ENCODE data around the gene APOA4. TPM values are rescaled to one million over a fixed set of nuclear protein-coding genes. Genes with fewer than 3 reads are reported as not detected.

APOA4 gene
- total and polyA plus RNA-seq, 2 of the 13 experiments (the other 11 are each of a cell fraction or from before 2014, with no cell fraction given), result 3.8 to 7.2 TPM

- no peak for TF ChIP-seq STAT6 (CRISPR knock-in tag; IDR thresholded peaks at IDR 0.05; ENCODE audit: borderline replicate concordance)
- TF ChIP-seq ZNF570 (CRISPR knock-in tag; IDR thresholded peaks at IDR 0.05; ENCODE audit: borderline replicate concordance), result 0 out of 2 replicates have a peak, but pooled peaks have one; percentile 50
- TF ChIP-seq ZMYM2 (CRISPR knock-in tag; IDR thresholded peaks at IDR 0.05), result no peak
- no peak for TF ChIP-seq E2F2 (CRISPR knock-in tag; IDR thresholded peaks at IDR 0.05; ENCODE audit: borderline replicate concordance)
- TF ChIP-seq FOXP1 (IDR thresholded peaks at IDR 0.05), result no peak
- peak; percentile 45; the same call in 1 of the 2 replicates for TF ChIP-seq FOXP1 (CRISPR knock-in tag; IDR thresholded peaks at IDR 0.05)
- no peak; the same call in 1 of the 2 replicates for TF ChIP-seq MXD1 (CRISPR knock-in tag; IDR thresholded peaks at IDR 0.05)
- peak; percentile 91 for TF ChIP-seq ZSCAN25 (CRISPR knock-in tag; IDR thresholded peaks at IDR 0.05)
- TF ChIP-seq ZNF558 (CRISPR knock-in tag; IDR thresholded peaks at IDR 0.05; ENCODE audit: borderline replicate concordance), result 0 out of 2 replicates have a peak, but pooled peaks have one; percentile 16
- no peak; the same call in 1 of the 2 replicates for TF ChIP-seq ZNF572 (CRISPR knock-in tag; IDR thresholded peaks at IDR 0.05)
- peak; percentile 64 for TF ChIP-seq FOXA3 (CRISPR knock-in tag; IDR thresholded peaks at IDR 0.05)
- no peak for TF ChIP-seq ZNF251 (CRISPR knock-in tag; IDR thresholded peaks at IDR 0.05)
- TF ChIP-seq ZSCAN30 (CRISPR knock-in tag; IDR thresholded peaks at IDR 0.05), result no peak
- peak; percentile 85 for TF ChIP-seq RARA (CRISPR knock-in tag; IDR thresholded peaks at IDR 0.05)
- TF ChIP-seq NCOA2 (CRISPR knock-in tag; IDR thresholded peaks at IDR 0.05), result peak; percentile 64
- TF ChIP-seq AKNA (CRISPR knock-in tag; IDR thresholded peaks at IDR 0.05; ENCODE audit: borderline replicate concordance), result no peak
- TF ChIP-seq HMGXB4 (CRISPR knock-in tag; IDR thresholded peaks at IDR 0.05; ENCODE audit: borderline replicate concordance in 1 of 2, low read depth in 1 of 2), result 0 out of 4 replicates have a peak, but pooled peaks have one; percentile 31 to 54
- no peak for TF ChIP-seq ZNF274 (CRISPR knock-in tag; IDR thresholded peaks at IDR 0.05)
Measured at GRCh38 chr11:116829525-116830183, 6.5 kb upstream of the APOA4 start, which contains the start of gene APOC3 (continued).

Data from HepG2 (cell line).